DMS79 treated with DMSO at 0.1 percent for 48 hours (cell line): ENCODE data around the gene BSPRY.
"Not testable (repeated sequence)": the region's sequence is repeated elsewhere in the genome, so short reads cannot be mapped to it uniquely, and the experiment has no call there.

Experiments used
- DNase-seq: peaks from one replicate; lab custom pipeline; 2025; lab: John Stamatoyannopoulos, UW

BSPRY gene

GRCh38 chr9:113395000-113395861, 45.9 kb downstream of the BSPRY start:
- DNase-seq = no peak

GRCh38 chr9:113397203-113397631, 47.9 kb downstream of the BSPRY start:
- no peak for DNase-seq

DNA sequence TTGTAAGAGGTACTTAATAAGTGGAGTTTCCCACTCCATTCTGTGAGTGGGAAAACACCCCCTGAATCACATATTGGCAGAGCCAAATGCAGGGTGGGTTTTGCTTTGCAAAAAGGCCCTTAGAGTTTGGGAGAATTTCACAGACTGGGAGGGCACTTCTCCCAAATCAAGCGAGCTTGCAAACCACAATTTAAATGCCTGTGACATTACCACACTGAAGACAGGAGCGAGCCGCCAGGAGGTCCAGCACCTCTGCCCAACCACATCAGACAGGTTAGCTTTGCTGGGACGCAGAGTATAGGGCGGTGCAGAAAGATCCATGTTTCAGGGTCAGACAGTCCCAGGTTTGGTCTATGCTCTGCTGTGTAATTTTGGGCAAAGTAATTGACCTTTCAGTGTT, 49.5 kb downstream of the BSPRY start:
- DNase-seq = no peak

GRCh38 chr9:113399646-113400200, 50.4 kb downstream of the BSPRY start:
- DNase-seq = no peak

GRCh38 chr9:113401027-113401792, 51.9 kb downstream of the BSPRY start, which contains the start of gene ALAD:
Gene ALAD, minus strand, starts transcription at chr9:113401284. Its CDS starts 7,725 bp downstream, at chr9:113393559.
- peak; percentile 95 for DNase-seq

DNA sequence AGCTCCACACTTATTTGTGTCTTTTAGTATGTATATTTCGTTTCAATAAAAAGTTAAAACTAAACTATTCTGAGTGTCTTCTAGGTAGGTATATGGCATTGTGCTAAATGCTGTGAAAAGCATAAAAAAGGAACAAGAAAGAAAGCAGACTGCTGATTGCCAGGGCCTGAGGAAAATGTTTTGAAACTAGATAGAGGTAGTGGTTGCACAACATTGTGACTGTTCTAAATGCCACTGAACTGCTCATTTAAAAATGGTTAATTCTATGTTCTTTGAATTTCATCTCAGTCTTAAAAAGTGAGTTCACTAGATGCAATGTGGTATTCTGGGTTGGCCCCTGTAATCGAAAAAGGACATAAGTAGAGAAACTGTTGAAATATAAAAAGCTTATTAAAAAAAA, 54.3 kb downstream of the BSPRY start:
- no peak for DNase-seq

GRCh38 chr9:113406353-113406752, 57.0 kb downstream of the BSPRY start:
- not testable (repeated sequence) for DNase-seq

- peak; percentile 28 for DNase-seq
Measured at GRCh38 chr9:113406873-113407511, 57.7 kb downstream of the BSPRY start.

DNA sequence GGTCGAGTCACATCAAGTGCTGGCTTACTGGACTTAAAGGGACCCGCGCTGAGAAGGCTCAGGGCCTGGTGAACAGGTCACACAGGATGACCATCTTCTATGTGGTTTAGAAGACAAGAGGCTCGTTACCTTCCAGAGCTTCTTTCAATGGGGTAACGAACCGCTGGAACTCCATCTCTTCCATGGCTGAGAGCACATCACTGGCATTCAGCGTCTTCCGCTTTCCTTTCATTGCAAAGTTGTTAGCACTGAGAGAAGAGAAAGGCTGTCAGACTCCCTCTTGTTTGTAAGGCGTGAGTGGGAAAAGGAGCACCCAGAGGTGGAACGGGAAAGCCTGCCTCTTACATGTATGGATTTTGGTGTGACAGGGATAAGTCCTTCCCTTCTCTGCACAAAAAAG, 60.1 kb downstream of the BSPRY start:
- DNase-seq = no peak

GRCh38 chr9:113409883-113410206, 60.5 kb downstream of the BSPRY start:
- no peak for DNase-seq

DNA sequence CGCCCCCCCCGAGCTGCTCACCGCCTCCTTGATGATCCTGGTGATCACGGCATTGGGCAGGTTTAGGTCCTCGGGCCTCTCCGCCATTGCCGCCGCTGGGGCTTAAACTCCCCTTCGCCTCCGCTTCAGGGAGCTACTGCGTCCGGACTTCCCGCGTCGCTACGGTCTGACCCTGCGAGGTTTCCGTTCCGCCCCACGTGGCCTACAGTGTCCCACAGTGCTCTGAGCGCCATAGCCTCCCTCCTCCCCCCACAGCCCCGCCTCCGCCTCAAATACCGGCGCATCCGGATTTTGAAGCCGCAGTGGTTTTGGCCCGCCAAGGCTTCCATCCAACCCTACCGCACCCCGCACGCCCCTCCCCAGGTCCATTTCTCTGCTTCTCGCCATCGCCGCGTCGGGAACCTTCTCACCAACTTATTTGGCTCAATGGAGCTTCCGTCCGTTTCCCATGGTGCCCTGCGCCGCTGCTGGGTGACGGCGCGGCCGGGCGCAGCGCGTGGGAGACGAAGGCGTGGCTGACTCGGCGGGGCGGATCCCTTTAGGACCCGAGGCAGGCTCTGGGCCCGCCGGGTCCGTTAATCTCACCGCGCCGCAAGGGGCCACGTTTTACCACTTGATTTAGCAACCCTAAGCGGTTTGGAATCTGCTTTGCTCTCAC, 61.0 kb downstream of the BSPRY start, which contains the start of the genes C9orf43 and POLE3:
Gene C9orf43, plus strand, starts transcription at position 541 of the 658 bp plus-strand sequence. CDS start 2,747 bp downstream, outside the sequence.
Gene POLE3, minus strand, starts transcription at position 469 of the 658 bp plus-strand sequence. Its CDS starts 382 bp downstream, at position 87.
- DNase-seq = peak; percentile 94

DNA sequence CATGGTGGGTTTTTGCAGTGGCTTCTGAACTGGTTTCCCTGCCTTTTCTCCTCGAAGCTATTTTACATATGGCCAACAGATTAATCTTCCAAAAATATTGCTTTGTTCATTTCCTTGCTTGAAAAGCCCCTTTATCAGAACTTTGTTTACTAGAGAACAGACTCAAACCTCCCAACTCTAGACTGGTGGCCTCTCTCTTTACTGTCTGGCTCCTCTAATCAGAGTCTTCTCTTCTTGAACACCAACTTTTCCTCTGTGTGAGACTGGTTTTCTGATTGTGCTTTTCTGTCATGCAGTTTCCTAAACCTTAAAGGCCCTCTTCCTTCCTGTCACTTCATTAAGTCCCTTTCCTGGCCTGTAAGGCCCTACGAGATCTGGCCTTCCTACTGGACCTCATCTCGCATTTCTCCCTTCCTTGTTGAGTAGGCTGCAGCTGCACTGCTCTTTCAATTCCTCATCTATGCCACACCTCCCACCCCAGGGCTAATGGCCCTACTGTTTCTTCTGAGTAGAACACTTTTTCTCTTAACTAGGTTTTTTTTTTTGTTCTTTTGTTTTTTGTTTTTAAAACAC, 66.9 kb downstream of the BSPRY start:
- no peak for DNase-seq

GRCh38 chr9:113417370-113417769, 68.0 kb downstream of the BSPRY start:
- no peak for DNase-seq
